Neuron (in vitro differentiated cells): ENCODE measurements around the gene ABLIM2.

Source experiments
- H2AFZ ChIP-seq: one replicate; pipeline ENCODE4 v1.6.1; 2013; ENCODE audit warnings: low read depth, mild to moderate bottlenecking, inconsistent platforms, low read length, moderate library complexity
- H3K27me3 ChIP-seq: one replicate; pipeline ENCODE4 v1.6.1; 2013; ENCODE audit warnings: low read length; ENCODE audit not compliant: insufficient read depth
- H3K36me3 ChIP-seq: one replicate; pipeline ENCODE4 v1.6.1; 2013; ENCODE audit warnings: low read length; ENCODE audit not compliant: insufficient read depth
- H3K4me1 ChIP-seq: one replicate; pipeline ENCODE4 v1.6.1; 2013; ENCODE audit warnings: low read length; ENCODE audit not compliant: insufficient read depth
- H3K4me3 ChIP-seq: 2 replicates; pipeline ENCODE4 v1.5.1; 2013; ENCODE audit warnings: mild to moderate bottlenecking, low read length, moderate library complexity
- H3K9me3 ChIP-seq: one replicate; pipeline ENCODE4 v1.6.1; 2013; ENCODE audit warnings: low read length

ABLIM2 gene

DNA sequence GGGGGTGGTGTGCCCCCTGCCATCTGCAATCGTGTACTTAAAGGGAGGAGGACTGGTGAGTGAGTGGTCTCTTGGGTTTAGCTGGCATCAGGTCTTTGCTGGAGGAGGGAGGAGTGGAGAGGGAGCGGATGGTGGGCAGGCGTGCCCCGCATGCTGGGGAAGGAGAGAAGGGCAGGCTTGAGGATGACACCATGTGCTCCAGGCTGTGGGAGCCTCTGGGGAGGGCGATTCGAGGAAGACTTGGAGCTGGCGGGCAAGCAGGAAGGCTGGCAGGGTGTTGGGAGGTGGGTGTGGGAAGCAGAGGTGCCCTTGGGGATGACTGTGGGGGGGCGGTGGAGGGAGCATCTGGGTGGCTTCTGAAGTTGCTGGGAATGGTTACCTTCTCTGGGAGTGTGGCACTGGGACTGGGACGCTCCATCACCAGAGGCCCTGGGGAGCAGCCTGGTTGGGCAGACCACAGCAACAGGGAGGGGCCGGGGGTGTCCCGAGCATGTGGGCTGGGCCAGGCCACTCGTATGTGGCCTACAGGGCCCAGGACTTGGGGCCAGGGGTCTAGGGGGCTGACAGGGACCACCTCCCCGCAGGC, 188.2 kb downstream of the ABLIM2 start:
- Histone ChIP-seq H2AFZ (no peak overlapping the region), H3K9me3 (no peaks in the 10 kb centered on the region), H3K4me3 (no peak overlapping the region), H3K36me3 (no peaks in the 10 kb centered on the region), H3K27me3 (no peaks in the 10 kb centered on the region), H3K4me1 (peaks cover 14% of the 10 kb centered on the region)

DNA sequence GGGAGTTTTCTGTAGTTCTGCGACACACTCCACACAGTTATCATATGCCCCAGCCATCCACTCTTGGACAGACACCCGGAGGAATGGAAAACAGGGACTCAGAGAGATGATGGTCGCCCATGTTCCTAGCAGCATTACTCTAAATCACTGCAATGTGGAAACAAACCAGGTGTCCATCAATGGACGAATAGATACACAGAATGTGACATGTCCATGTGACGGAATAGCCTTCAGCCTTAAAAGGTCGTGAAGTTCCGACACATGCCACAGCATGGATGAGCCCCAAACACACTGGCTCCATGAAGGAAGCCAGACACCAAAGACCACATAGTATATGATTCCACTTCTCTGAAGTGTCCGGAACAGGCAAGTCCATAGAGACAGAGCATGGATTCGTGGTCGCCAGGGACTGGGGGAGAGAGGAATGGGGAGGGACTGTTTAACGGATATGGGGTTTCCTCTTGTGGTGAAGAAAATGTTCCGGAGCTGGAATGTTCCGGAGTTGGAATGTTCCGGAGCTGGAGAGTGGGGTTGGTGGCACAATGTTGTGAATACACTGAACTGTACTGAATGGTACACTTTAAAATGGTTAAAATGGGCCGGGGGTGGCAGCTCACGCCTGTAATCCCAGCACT, 190.2 kb downstream of the ABLIM2 start:
- Histone ChIP-seq H3K9me3 (no peaks in the 10 kb centered on the region), H2AFZ (no peak overlapping the region), H3K4me1 (peaks cover 14% of the 10 kb centered on the region), H3K36me3 (no peaks in the 10 kb centered on the region), H3K27me3 (peaks cover 3% of the 10 kb centered on the region), H3K4me3 (no peak overlapping the region)

- H3K36me3 ChIP-seq, result no peaks in the 10 kb centered on the region
- peaks cover 3% of the 10 kb centered on the region for H3K27me3 ChIP-seq
- H3K4me3 ChIP-seq, result no peak overlapping the region
- no peaks in the 10 kb centered on the region for H3K9me3 ChIP-seq
- no peak overlapping the region for H2AFZ ChIP-seq
- peaks cover 14% of the 10 kb centered on the region for H3K4me1 ChIP-seq
Observed at GRCh38 chr4:7967501-7968261, 190.9 kb downstream of the ABLIM2 start.

GRCh38 chr4:7967063-7967440, 191.6 kb downstream of the ABLIM2 start:
- Histone ChIP-seq H3K36me3 (no peaks in the 10 kb centered on the region), H3K4me3 (no peak overlapping the region), H3K4me1 (peaks cover 14% of the 10 kb centered on the region), H3K27me3 (peaks cover 3% of the 10 kb centered on the region), H3K9me3 (no peaks in the 10 kb centered on the region), H2AFZ (no peak overlapping the region)

DNA sequence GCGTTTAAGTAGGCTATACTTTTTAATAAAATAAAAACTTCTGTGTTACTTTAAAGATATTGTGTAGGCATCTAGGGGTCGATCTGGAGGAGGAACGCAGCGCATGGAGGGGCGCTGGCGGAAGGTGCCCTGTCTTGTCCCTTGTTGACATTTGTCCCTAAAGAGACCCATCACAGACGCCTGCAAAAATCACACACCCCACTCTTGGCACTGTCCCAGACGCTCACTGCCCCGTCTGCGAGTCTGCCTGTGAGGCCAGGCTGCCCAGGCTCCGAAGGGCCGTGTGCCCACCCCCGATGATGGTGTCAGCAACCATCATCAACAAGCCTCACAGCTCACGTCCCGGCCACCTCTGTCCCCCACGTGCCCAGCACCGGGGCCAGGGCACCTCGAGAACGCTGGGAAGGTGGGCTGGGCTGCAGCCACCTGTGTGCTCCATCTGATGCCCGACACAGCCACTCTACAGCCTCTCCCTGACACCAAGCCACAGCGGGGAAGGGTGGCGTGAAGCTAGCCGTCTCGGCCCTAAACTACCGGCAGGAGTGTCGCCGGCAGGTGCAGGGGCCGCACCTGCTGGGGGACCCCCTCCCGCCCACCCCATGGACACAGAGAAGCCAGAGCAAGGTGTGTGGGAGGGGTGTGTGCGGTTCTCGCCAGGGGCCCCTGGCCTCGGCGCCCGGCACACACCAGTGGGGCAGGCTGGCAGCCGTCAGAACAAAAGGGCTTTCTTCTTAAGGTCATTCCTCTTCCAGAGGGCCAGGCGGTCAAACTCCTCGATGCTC, 192.1 kb downstream of the ABLIM2 start:
- Histone ChIP-seq H2AFZ (no peak overlapping the region), H3K27me3 (peaks cover 3% of the 10 kb centered on the region)

DNA sequence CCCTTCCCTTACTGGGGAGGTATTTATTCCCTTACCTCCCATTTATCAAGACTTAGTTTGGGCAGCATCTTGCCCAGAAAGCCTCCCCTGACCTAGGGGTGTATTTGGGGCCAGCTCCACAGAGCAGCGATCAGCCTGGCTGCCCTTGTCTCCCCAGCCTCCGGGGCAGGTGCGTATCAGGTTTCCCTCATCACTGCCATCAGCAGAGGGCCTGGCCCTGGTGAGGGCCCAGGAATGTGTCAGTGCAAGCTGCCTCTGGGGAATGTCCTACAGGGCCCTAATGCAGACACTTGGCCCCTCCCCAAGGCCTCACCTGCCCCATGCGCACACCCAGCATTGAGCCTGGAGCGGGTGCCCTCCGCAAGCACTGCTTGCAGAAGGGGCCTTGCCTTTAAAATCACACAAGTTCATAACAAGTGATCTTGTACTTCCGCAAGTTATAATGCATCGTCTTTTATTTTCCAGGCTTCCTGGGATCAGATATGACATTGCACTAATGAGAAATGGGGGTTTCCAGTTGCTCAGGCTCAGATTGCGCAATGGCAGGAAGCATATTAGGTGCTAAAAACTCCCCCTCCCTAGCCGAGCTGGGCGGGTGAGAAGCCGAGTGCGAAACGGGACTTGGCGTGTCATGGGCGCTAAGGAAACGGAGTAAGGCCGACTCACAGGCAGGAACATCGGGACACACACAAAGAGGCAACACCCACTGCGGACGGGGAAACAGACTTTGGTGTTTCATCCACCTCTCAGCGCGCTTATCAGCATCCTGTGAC, 193.5 kb downstream of the ABLIM2 start:
- H3K9me3 ChIP-seq, result no peaks in the 10 kb centered on the region
- no peak overlapping the region for H3K4me3 ChIP-seq
- H3K36me3 ChIP-seq, result no peaks in the 10 kb centered on the region

More for the DNA sequence above, 192.1 kb downstream of the ABLIM2 start:
- no peaks in the 10 kb centered on the region for H3K36me3 ChIP-seq
- H3K9me3 ChIP-seq, result no peaks in the 10 kb centered on the region
- H3K4me3 ChIP-seq, result no peak overlapping the region
- H3K4me1 ChIP-seq, result peaks cover 14% of the 10 kb centered on the region

GRCh38 chr4:7964459-7964858, 194.2 kb downstream of the ABLIM2 start:
- Histone ChIP-seq H3K36me3 (no peaks in the 10 kb centered on the region), H3K4me1 (peaks cover 7% of the 10 kb centered on the region), H2AFZ (no peak overlapping the region), H3K27me3 (peaks cover 7% of the 10 kb centered on the region), H3K9me3 (no peaks in the 10 kb centered on the region), H3K4me3 (no peak overlapping the region)

More for the DNA sequence above, 193.5 kb downstream of the ABLIM2 start:
- H3K4me1 ChIP-seq, result peaks cover 12% of the 10 kb centered on the region
- H2AFZ ChIP-seq, result no peak overlapping the region
- peaks cover 6% of the 10 kb centered on the region for H3K27me3 ChIP-seq

DNA sequence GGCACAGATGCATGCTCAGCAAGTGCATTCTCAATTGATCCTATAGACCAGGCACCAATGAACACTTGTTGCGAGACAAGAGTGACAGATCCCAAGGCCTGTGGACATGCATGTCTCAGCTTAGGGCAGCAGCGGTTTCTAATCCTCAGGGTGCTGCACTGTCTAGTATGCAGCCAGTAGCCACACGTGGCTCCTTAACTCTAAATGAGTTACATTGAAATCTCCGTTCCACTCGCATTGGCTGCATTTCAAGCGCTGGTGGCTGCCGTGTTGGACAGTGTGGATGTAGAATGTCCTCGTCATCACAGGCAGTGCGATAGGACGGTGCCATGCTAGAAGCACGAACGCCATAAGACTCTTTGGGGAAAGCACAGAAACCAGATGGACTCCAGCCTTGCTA, 194.9 kb downstream of the ABLIM2 start:
- H3K4me3 ChIP-seq, result no peak overlapping the region
- no peaks in the 10 kb centered on the region for H3K36me3 ChIP-seq
- H2AFZ ChIP-seq, result no peak overlapping the region
- peaks cover 7% of the 10 kb centered on the region for H3K27me3 ChIP-seq
- H3K9me3 ChIP-seq, result no peaks in the 10 kb centered on the region
- peaks cover 7% of the 10 kb centered on the region for H3K4me1 ChIP-seq

- Histone ChIP-seq H3K4me1 (peaks cover 7% of the 10 kb centered on the region), H3K4me3 (no peak overlapping the region), H3K36me3 (no peaks in the 10 kb centered on the region), H3K9me3 (no peaks in the 10 kb centered on the region), H2AFZ (no peak overlapping the region), H3K27me3 (peaks cover 7% of the 10 kb centered on the region)
Observed at GRCh38 chr4:7962609-7963508, 195.8 kb downstream of the ABLIM2 start.

DNA sequence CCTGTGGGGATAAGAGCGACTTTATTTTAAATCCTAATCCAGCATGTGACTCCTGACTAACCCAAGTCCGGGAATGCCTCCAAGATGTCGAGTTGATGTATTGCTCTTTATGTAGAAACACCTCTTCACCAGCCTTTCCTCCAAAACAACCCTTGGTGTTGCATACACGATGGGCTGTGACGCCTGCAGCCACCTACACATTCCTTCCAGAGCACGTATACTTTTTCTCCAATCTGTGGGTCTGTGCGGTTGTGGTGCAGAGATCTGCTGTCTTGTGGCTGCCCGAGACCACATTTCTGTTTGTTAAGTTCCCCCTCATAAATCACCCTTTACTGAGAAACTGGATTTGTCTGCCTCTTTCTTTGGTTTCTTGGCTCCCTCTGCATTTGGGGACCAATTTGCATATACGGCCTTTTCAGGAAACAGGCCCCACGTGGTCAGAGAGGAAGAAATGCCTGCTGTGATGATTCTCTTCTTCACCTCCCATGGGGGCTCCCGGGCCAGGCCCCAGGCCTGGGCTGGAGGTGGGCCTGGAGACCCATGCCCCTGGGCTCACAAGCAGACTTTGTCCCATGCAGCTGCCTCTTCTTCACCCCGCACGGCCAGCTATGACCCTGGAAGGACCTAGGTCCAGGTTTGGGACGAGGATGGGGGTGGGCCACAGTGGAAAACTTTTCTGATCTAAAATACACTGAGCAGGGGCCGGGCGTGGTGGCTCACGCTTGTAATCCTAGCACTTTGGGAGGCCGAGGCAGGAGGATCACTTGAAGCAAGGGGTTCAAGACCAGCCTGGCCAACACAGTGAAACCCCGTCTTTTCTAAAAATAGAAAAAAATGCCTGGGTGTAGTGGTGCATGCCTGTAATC, 197.6 kb downstream of the ABLIM2 start:
- Histone ChIP-seq H3K4me1 (no peaks in the 10 kb centered on the region), H2AFZ (no peak overlapping the region), H3K27me3 (peaks cover 11% of the 10 kb centered on the region), H3K9me3 (peaks cover 2% of the 10 kb centered on the region), H3K36me3 (no peaks in the 10 kb centered on the region), H3K4me3 (no peak overlapping the region)
